HepG2 (cell line): ENCODE measurements around the gene TSC1. TPM values are rescaled to one million over a fixed set of nuclear protein-coding genes. Genes with fewer than 3 reads are reported as not detected.

ENCODE experiments used
- AGO1 ChIP-seq: fragments of 200-400 bp; formaldehyde crosslinking; IDR thresholded peaks from 2 replicates; pipeline ENCODE4 v1.6.1; 2017; ENCODE audit warnings: mild to moderate bottlenecking, low read depth, low read length, moderate library complexity; ENCODE audit not compliant: poor library complexity, severe bottlenecking
- EEA1 ChIP-seq: sonication (generic); formaldehyde crosslinking; IDR thresholded peaks from 2 replicates; pipeline ENCODE4 v1.5.1; 2020; ENCODE audit warnings: mild to moderate bottlenecking, missing genetic modification reagents, borderline replicate concordance
- RERE ChIP-seq: IDR thresholded peaks from 2 replicates; pipeline ENCODE4 v1.6.1; 2016; ENCODE audit warnings: low read depth, missing genetic modification reagents, missing compliant biosample characterization
- SNAI1 ChIP-seq: sonication (generic); formaldehyde crosslinking; IDR thresholded peaks from 2 replicates; pipeline ENCODE4 v1.5.0; 2020; ENCODE audit warnings: mild to moderate bottlenecking, missing genetic modification reagents, borderline replicate concordance
- SUZ12 ChIP-seq: fragments of 150-350 bp; IDR thresholded peaks from 2 replicates; pipeline ENCODE4 v1.6.1; 2014; ENCODE audit warnings: low read depth, low read length
- THAP9 ChIP-seq: sonication (generic); formaldehyde crosslinking; IDR thresholded peaks from 2 replicates; pipeline ENCODE4; 2020; ENCODE audit warnings: missing genetic modification reagents, mild to moderate bottlenecking, borderline replicate concordance
- TOPORS ChIP-seq: sonication (generic); formaldehyde crosslinking; IDR thresholded peaks from 2 replicates; pipeline ENCODE4 v1.8.0; 2023; ENCODE audit warnings: mild to moderate bottlenecking, missing genetic modification reagents
- ZNF318 ChIP-seq: sonication (generic); formaldehyde crosslinking; IDR thresholded peaks from 2 replicates; pipeline ENCODE4 v1.4.0; 2020; ENCODE audit warnings: mild to moderate bottlenecking, missing genetic modification reagents
- ZNF34 ChIP-seq: sonication (generic); formaldehyde crosslinking; IDR thresholded peaks from 2 replicates; pipeline ENCODE4 v1.4.0; 2020; ENCODE audit warnings: mild to moderate bottlenecking, missing genetic modification reagents, borderline replicate concordance
- ZNF83 ChIP-seq: sonication (generic); formaldehyde crosslinking; IDR thresholded peaks from 2 replicates; pipeline ENCODE4 v1.4.0; 2020; ENCODE audit warnings: missing genetic modification reagents, mild to moderate bottlenecking, borderline replicate concordance
- polyA plus RNA-seq, 8 experiments: library from polyadenylated mRNA; depleted of rRNA in 3 of 8; stranded (reverse) in 7 of 8; unstranded in 1 of 8; fragments of >200 nt; fragmentation: Illumina TruSeq in 4 of 8; extraction: Trizol in 4 of 8; gene quantifications; 2 replicates each; pipeline versions ENCODE4 v1.2.1 to v1.2.3, GENCODE V29; 2011 to 2016; ENCODE audit warnings: low read depth in 4 of 8, missing spikeins in 1 of 8, mixed read lengths in 1 of 8; ENCODE audit not compliant: insufficient read depth in 1 of 8
- total RNA-seq, 5 experiments: library from RNA; depleted of rRNA; stranded (reverse); fragments of >200 nt; fragmentation: Illumina TruSeq; extraction: Trizol; gene quantifications; 2 replicates each; pipeline ENCODE4 v1.2.3, GENCODE V29; 2016; ENCODE audit warnings: low read depth in 1 of 5

Gene TSC1
- total and polyA plus RNA-seq, 2 of the 13 experiments (the other 11 are each of a cell fraction or from before 2014, with no cell fraction given) = 31.6 to 66.1 TPM

GRCh38 chr9:132944294-132945185 is at the start of gene TSC1 (continued):
- TF ChIP-seq ZNF318 (CRISPR knock-in tag) (no peak), TOPORS (0 out of 2 replicates have a peak, but pooled peaks have one; percentile 57), SNAI1 (CRISPR knock-in tag) (0 out of 2 replicates have a peak, but pooled peaks have one; percentile 35), SUZ12 (no peak), AGO1 (peak; percentile 71), THAP9 (CRISPR knock-in tag) (peak; percentile 95), RERE (CRISPR knock-in tag) (no peak), EEA1 (CRISPR knock-in tag) (peak; percentile 73; the same call in 1 of the 2 replicates), ZNF34 (CRISPR knock-in tag) (no peak), ZNF83 (CRISPR knock-in tag) (0 out of 2 replicates have a peak, but pooled peaks have one; percentile 31)
